Mesendoderm (in vitro differentiated cells): ENCODE results near the gene FABP3.

ENCODE experiments used
- DNase-seq: peaks from one replicate; pipeline ENCODE4 v3.0.0; 2013
- H2AK5ac ChIP-seq: 2 replicates; pipeline ENCODE4 v1.6.1; 2013; ENCODE audit warnings: low read length, inconsistent platforms
- H2BK120ac ChIP-seq: 2 replicates; pipeline ENCODE4 v1.6.1; 2013; ENCODE audit warnings: low read depth, mild to moderate bottlenecking, low read length, moderate library complexity, mixed read lengths
- H2BK15ac ChIP-seq: replicated peaks from 2 replicates; pipeline ENCODE4 v1.6.1; 2013; ENCODE audit warnings: low read depth, mild to moderate bottlenecking, moderate library complexity
- H2BK5ac ChIP-seq: 2 replicates; pipeline ENCODE4 v1.6.1; 2013; ENCODE audit warnings: low read length, inconsistent platforms
- H3K18ac ChIP-seq: 2 replicates; pipeline ENCODE4 v1.6.1; 2013; ENCODE audit warnings: mild to moderate bottlenecking, low read length, mixed read lengths
- H3K23ac ChIP-seq: one replicate; pipeline ENCODE4 v1.6.1; 2013; ENCODE audit warnings: low read length
- H3K27ac ChIP-seq: 2 replicates; pipeline ENCODE4 v1.5.1; 2013; ENCODE audit warnings: low read depth, mild to moderate bottlenecking, inconsistent platforms, low read length, moderate library complexity
- H3K27me3 ChIP-seq: 2 replicates; pipeline ENCODE4 v1.6.1; 2013; ENCODE audit warnings: low read length, control low read depth, mild to moderate bottlenecking, inconsistent platforms; ENCODE audit not compliant: insufficient read depth, poor library complexity
- H3K36me3 ChIP-seq: 2 replicates; pipeline ENCODE4 v1.6.1; 2013; ENCODE audit warnings: low read length, inconsistent platforms; ENCODE audit not compliant: control insufficient read depth, insufficient read depth
- H3K4ac ChIP-seq: one replicate; pipeline ENCODE4 v1.6.1; 2013; ENCODE audit warnings: low read depth, mild to moderate bottlenecking, low read length, moderate library complexity
- H3K4me1 ChIP-seq: 2 replicates; pipeline ENCODE4 v1.6.1; 2013; ENCODE audit warnings: low read depth, low read length, inconsistent platforms; ENCODE audit not compliant: control insufficient read depth
- H3K4me2 ChIP-seq: 2 replicates; pipeline ENCODE4 v1.6.1; 2013; ENCODE audit warnings: low read length
- H3K4me3 ChIP-seq: 2 replicates; pipeline ENCODE4 v1.5.1; 2013; ENCODE audit warnings: mild to moderate bottlenecking, low read length
- H3K56ac ChIP-seq: one replicate; pipeline ENCODE4 v1.6.1; 2013; ENCODE audit warnings: low read length
- H3K79me1 ChIP-seq: 2 replicates; pipeline ENCODE4 v1.6.1; 2013; ENCODE audit warnings: low read length, inconsistent platforms
- H3K79me2 ChIP-seq: 2 replicates; pipeline ENCODE4 v1.6.1; 2013; ENCODE audit warnings: mild to moderate bottlenecking, low read length; ENCODE audit not compliant: control insufficient read depth, insufficient read depth
- H3K9ac ChIP-seq: 2 replicates; pipeline ENCODE4 v1.6.1; 2013; ENCODE audit warnings: low read length, inconsistent platforms
- H4K5ac ChIP-seq: one replicate; pipeline ENCODE4 v1.6.1; 2013; ENCODE audit warnings: low read length
- H4K8ac ChIP-seq: one replicate; pipeline ENCODE4 v1.6.1; 2013; ENCODE audit warnings: low read depth, mild to moderate bottlenecking, control low read depth, low read length, moderate library complexity
- WGBS: extraction: QIAGEN DNeasy Blood & Tissue Kit; methylation state at CpG from one replicate; pipeline ENCODE4 v1.1.7; 2013; ENCODE audit warnings: low lambda C conversion rate, missing lambda C conversion rate; ENCODE audit not compliant: insufficient coverage; ENCODE audit errors: extremely low coverage; 5-methylcytosine and 5-hydroxymethylcytosine counted together

The FABP3 gene

GRCh38 chr1:31370565-31370964 lies 2.3 kb downstream of the FABP3 start:
- H3K56ac ChIP-seq = no peak overlapping the region
- DNase-seq = no peak
- no peak overlapping the region for H3K23ac ChIP-seq
- H2BK5ac ChIP-seq = no peak overlapping the region
- no peak overlapping the region for H3K4ac ChIP-seq
- no peak overlapping the region for H3K9ac ChIP-seq
- no peak overlapping the region for H2BK15ac ChIP-seq
- no peak overlapping the region for H3K27ac ChIP-seq
- H3K27me3 ChIP-seq = no peaks in the 10 kb centered on the region
- H3K79me2 ChIP-seq = no peaks in the 10 kb centered on the region
- WGBS = no CpG with 5 or more reads among the region's 4 CpGs
- H4K8ac ChIP-seq = no peak overlapping the region
- no peak overlapping the region for H3K4me2 ChIP-seq
- H2BK120ac ChIP-seq = no peak overlapping the region
- H3K4me3 ChIP-seq = no peak overlapping the region
- H3K36me3 ChIP-seq = peaks cover 1% of the 10 kb centered on the region
- no peak overlapping the region for H2AK5ac ChIP-seq
- H3K4me1 ChIP-seq = peaks cover 3% of the 10 kb centered on the region
- H3K18ac ChIP-seq = no peak overlapping the region
- no peak overlapping the region for H4K5ac ChIP-seq
- H3K79me1 ChIP-seq = no peaks in the 10 kb centered on the region

- Histone ChIP-seq H2BK5ac (no peak overlapping the region), H3K4me3 (no peak overlapping the region), H3K36me3 (peaks cover 4% of the 10 kb centered on the region), H3K23ac (no peak overlapping the region), H3K27me3 (no peaks in the 10 kb centered on the region), H2BK15ac (no peak overlapping the region), H2BK120ac (no peak overlapping the region), H3K4ac (no peak overlapping the region), H3K79me1 (no peaks in the 10 kb centered on the region), H3K18ac (no peak overlapping the region), H3K4me1 (peaks cover 3% of the 10 kb centered on the region), H3K9ac (no peak overlapping the region), H3K79me2 (no peaks in the 10 kb centered on the region), H3K56ac (no peak overlapping the region), H4K5ac (no peak overlapping the region), H2AK5ac (no peak overlapping the region), H3K27ac (no peak overlapping the region), H4K8ac (no peak overlapping the region), H3K4me2 (no peak overlapping the region)
- no CpG with 5 or more reads among the region's 2 CpGs for WGBS
- no peak for DNase-seq
Observed at GRCh38 chr1:31370021-31370420, 2.9 kb downstream of the FABP3 start.

GRCh38 chr1:31368611-31369107 lies 4.2 kb downstream of the FABP3 start:
- no peak overlapping the region for H2BK120ac ChIP-seq
- no peak overlapping the region for H4K8ac ChIP-seq
- H2BK5ac ChIP-seq = no peak overlapping the region
- no peaks in the 10 kb centered on the region for H3K27me3 ChIP-seq
- H4K5ac ChIP-seq = no peak overlapping the region
- H3K4ac ChIP-seq = no peak overlapping the region
- no peak overlapping the region for H2BK15ac ChIP-seq
- peaks cover 3% of the 10 kb centered on the region for H3K4me1 ChIP-seq
- WGBS = no CpG with 5 or more reads among the region's 3 CpGs
- H3K56ac ChIP-seq = no peak overlapping the region
- H3K27ac ChIP-seq = no peak overlapping the region
- H3K36me3 ChIP-seq = peaks cover 7% of the 10 kb centered on the region
- H3K4me3 ChIP-seq = no peak overlapping the region
- no peaks in the 10 kb centered on the region for H3K79me1 ChIP-seq
- H3K9ac ChIP-seq = no peak overlapping the region
- H3K18ac ChIP-seq = no peak overlapping the region
- H3K79me2 ChIP-seq = no peaks in the 10 kb centered on the region
- H2AK5ac ChIP-seq = no peak overlapping the region
- no peak overlapping the region for H3K23ac ChIP-seq
- DNase-seq = no peak
- no peak overlapping the region for H3K4me2 ChIP-seq

- no peak overlapping the region for H4K5ac ChIP-seq
- H2BK5ac ChIP-seq = no peak overlapping the region
- no peak overlapping the region for H3K56ac ChIP-seq
- H2BK15ac ChIP-seq = no peak overlapping the region
- no CpG with 5 or more reads among the region's 2 CpGs for WGBS
- H3K36me3 ChIP-seq = peaks cover 7% of the 10 kb centered on the region
- no peak overlapping the region for H3K4me3 ChIP-seq
- H3K9ac ChIP-seq = no peak overlapping the region
- no peak overlapping the region for H3K23ac ChIP-seq
- H3K18ac ChIP-seq = no peak overlapping the region
- no peaks in the 10 kb centered on the region for H3K79me2 ChIP-seq
- H4K8ac ChIP-seq = no peak overlapping the region
- H3K27ac ChIP-seq = no peak overlapping the region
- no peaks in the 10 kb centered on the region for H3K4me1 ChIP-seq
- H2BK120ac ChIP-seq = no peak overlapping the region
- no peaks in the 10 kb centered on the region for H3K27me3 ChIP-seq
- no peak overlapping the region for H3K4me2 ChIP-seq
- H2AK5ac ChIP-seq = no peak overlapping the region
- no peak overlapping the region for H3K4ac ChIP-seq
- H3K79me1 ChIP-seq = no peaks in the 10 kb centered on the region
- no peak for DNase-seq
Observed at GRCh38 chr1:31366796-31367195, 6.1 kb downstream of the FABP3 start.

- H3K36me3 ChIP-seq = peaks cover 7% of the 10 kb centered on the region
- no peak for DNase-seq
- H3K4me1 ChIP-seq = no peaks in the 10 kb centered on the region
- no peak overlapping the region for H4K8ac ChIP-seq
- H2BK15ac ChIP-seq = no peak overlapping the region
- H2BK5ac ChIP-seq = no peak overlapping the region
- H3K23ac ChIP-seq = no peak overlapping the region
- no peak overlapping the region for H3K18ac ChIP-seq
- no peak overlapping the region for H2BK120ac ChIP-seq
- no peak overlapping the region for H3K4me3 ChIP-seq
- H3K27ac ChIP-seq = no peak overlapping the region
- no peaks in the 10 kb centered on the region for H3K79me1 ChIP-seq
- no peak overlapping the region for H4K5ac ChIP-seq
- H3K9ac ChIP-seq = no peak overlapping the region
- no peak overlapping the region for H3K56ac ChIP-seq
- no peaks in the 10 kb centered on the region for H3K79me2 ChIP-seq
- H3K27me3 ChIP-seq = no peaks in the 10 kb centered on the region
- no peak overlapping the region for H3K4me2 ChIP-seq
- no CpG with 5 or more reads among the region's 3 CpGs for WGBS
- H3K4ac ChIP-seq = no peak overlapping the region
- no peak overlapping the region for H2AK5ac ChIP-seq
Observed at GRCh38 chr1:31364561-31365250, 8.2 kb downstream of the FABP3 start.

DNA sequence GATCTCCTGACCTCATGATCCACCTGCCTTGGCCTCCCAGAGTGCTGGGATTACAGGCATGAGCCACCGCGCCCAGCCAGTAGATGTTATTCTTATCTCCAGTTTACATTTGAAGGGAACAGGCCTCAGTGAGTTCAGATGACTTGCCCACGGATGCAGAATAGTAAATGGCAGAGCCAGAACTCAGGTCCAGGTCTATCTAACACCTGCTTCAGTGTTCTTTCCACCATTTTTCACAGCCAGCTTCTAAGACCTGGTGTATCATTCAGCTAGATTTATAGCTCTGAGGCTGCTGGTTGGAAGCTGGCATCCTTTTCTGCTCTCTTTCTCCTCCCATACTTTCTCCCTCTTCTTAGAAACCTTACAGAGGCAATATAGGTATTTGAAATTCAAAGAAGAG lies 10.8 kb downstream of the FABP3 start:
- Histone ChIP-seq H3K79me2 (no peaks in the 10 kb centered on the region), H3K27ac (no peak overlapping the region), H3K79me1 (no peaks in the 10 kb centered on the region), H3K18ac (no peak overlapping the region), H3K9ac (no peak overlapping the region), H3K4me3 (no peak overlapping the region), H3K36me3 (peaks cover 7% of the 10 kb centered on the region), H3K4ac (no peak overlapping the region), H4K8ac (no peak overlapping the region), H2BK5ac (no peak overlapping the region), H2BK15ac (no peak overlapping the region), H4K5ac (no peak overlapping the region), H2AK5ac (no peak overlapping the region), H3K4me2 (no peak overlapping the region), H3K56ac (no peak overlapping the region), H3K27me3 (no peaks in the 10 kb centered on the region), H3K4me1 (no peaks in the 10 kb centered on the region), H2BK120ac (no peak overlapping the region), H3K23ac (no peak overlapping the region)
- no peak for DNase-seq
- WGBS = no CpG with 5 or more reads among the region's 3 CpGs
